Esophagus muscularis mucosa (tissue), 4 donors: Measurements from ENCODE around the gene DYNLT4. TPM values are rescaled to one million over a fixed set of nuclear protein-coding genes. Genes with fewer than 3 reads are reported as not detected.
"Not testable (repeated sequence)": the region's sequence is repeated elsewhere in the genome, so short reads cannot be mapped to it uniquely, and the experiment has no call there.

Source experiments
- DNase-seq: peaks from one replicate; pipeline ENCODE4 v3.0.0-alpha.2; 2017; ENCODE audit errors: extremely low spot score
- H3K27ac ChIP-seq, 4 donors: fragments of 200-600 bp; sonication (generic); replicated peaks in 1 of 4; 1 replicate in 3 of 4; 2 replicates in 1 of 4; pipeline ENCODE4 v1.5.1; 2016 to 2019; ENCODE audit warnings: mild to moderate bottlenecking in 1 of 4
- H3K27me3 ChIP-seq, 4 donors: fragments of 200-600 bp; sonication (generic); one replicate each; pipeline versions ENCODE4 v1.5.1 to v1.6.0; 2016 to 2019
- H3K36me3 ChIP-seq, 4 donors: fragments of 200-600 bp; sonication (generic); one replicate each; pipeline ENCODE4 v1.5.1; 2016 to 2019
- H3K4me1 ChIP-seq, 4 donors: fragments of 200-600 bp; sonication (generic); one replicate each; pipeline ENCODE4 v1.5.1; 2016 to 2019
- H3K4me3 ChIP-seq, 4 donors: fragments of 200-600 bp; sonication (generic); 1 replicate in 2 of 4; 2 replicates in 2 of 4; pipeline ENCODE4 v1.5.1; 2016 to 2019; ENCODE audit warnings: mild to moderate bottlenecking in 4 of 4, moderate library complexity in 1 of 4
- H3K9me3 ChIP-seq, 4 donors: fragments of 200-600 bp; sonication (generic); 1 replicate in 3 of 4; 2 replicates in 1 of 4; pipeline ENCODE4 v1.5.1; 2016 to 2019
- EP300 ChIP-seq: sonication (generic); formaldehyde crosslinking; IDR thresholded peaks from one replicate; pipeline ENCODE4 v1.6.1; 2017; ENCODE audit warnings: antibody characterized with exemption
- POLR2A ChIP-seq: fragments of 450-650 bp; IDR thresholded peaks from one replicate; pipeline ENCODE4 v1.6.1; 2017; ENCODE audit warnings: antibody characterized with exemption, moderate library complexity, mild to moderate bottlenecking, low read depth
- POLR2AphosphoS5 ChIP-seq, 2 donors: sonication (generic); formaldehyde crosslinking; IDR thresholded peaks; one replicate each; pipeline ENCODE4 v1.6.1; 2017; ENCODE audit warnings: antibody characterized with exemption in 2 of 2
- WGBS: methylation state at CpG from one replicate; pipeline ENCODE4 v1.1.5; 2018; 5-methylcytosine and 5-hydroxymethylcytosine counted together
- intact Hi-C: fragments of 100-400 bp; cut with DNase I; formaldehyde crosslinking; loops from one replicate; pipeline ENCODE4 v1.15.1; 2023
- total RNA-seq, 4 donors: library from RNA; depleted of rRNA; stranded (reverse); fragments of >200 nt; gene quantifications; one replicate each; pipeline versions ENCODE4 v1.1.0 to v1.2.1, GENCODE V29; 2016
- TF ChIP-seq, protein P1 (sequence below), 3 experiments: fragments of 200-600 bp in 2 of 3; fragments of 450-650 bp in 1 of 3; sonication (generic) in 2 of 3; IDR thresholded peaks; one replicate each; pipeline ENCODE4 v1.5.1; 2017 to 2019; ENCODE audit warnings: antibody characterized with exemption in 3 of 3, mild to moderate bottlenecking in 2 of 3, moderate library complexity in 1 of 3

DYNLT4 gene
- total RNA-seq, 4 donors from 2014 or later, result 0.83 TPM; not detected in 3

DNA sequence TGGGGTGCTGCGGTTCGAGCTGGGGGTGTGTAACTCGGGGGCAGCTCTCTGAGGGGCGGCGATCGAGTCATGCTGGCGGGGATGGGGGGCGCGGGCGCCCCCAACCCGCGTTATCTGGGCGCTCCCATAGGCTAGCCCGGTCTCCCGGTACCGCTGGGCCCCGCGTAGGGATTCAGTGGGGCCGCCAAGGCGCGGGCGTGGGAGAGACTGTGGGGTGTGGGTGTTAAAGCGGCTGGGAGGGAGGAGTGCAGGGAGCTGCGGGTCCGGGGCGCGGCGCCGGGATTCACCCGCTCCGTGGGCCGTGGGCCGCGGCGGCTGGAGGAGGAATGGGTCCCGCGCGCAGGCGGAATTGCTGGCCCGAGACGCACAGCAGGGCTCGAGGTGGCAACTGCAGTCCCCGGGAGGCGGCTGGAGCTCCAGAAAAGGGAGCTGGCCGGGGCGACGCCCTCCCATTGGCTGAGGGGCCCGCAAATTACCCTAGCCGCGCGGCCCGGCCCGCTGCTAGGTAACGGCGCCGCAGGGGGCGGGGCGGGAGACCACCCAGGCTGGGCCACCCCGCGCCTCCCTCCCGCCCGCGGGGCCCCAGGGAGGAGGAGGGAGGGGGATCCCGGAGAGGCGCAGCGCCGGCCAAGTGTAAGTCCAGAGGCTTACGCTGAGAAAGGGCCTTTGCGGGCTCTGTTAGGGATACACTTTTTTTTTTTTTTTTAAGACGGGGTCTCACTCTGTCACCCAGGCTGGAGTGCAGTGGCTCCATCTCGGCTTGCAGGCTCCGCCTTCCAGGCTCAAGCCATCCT lies 35.9 kb upstream of the DYNLT4 start, which contains the start of gene PTCH2:
Gene PTCH2, minus strand, starts transcription at position 392 of the 794 bp plus-strand sequence. Its CDS starts 321 bp downstream, at position 71.
- no peaks in the 10 kb centered on the region for H3K27me3 ChIP-seq
- peak within 1 kb of the TSS; percentile 58 to 76 (median 62) for H3K4me3 ChIP-seq
- H3K27ac ChIP-seq, result peak within 1 kb of the TSS; percentile 65 to 79 (median 76)
- H3K4me1 ChIP-seq, result peaks cover 9 to 23% (median 16%) of the 10 kb centered on the region in 4 donors
- 3% methylated on average over 31 of the region's 72 CpGs for WGBS
- intact Hi-C loops, result no loop called here
- TF ChIP-seq POLR2AphosphoS5 (IDR thresholded peaks at IDR 0.05) (peak; percentile 65 to 67), EP300 (no peak)
- TF ChIP-seq, protein P1, sequence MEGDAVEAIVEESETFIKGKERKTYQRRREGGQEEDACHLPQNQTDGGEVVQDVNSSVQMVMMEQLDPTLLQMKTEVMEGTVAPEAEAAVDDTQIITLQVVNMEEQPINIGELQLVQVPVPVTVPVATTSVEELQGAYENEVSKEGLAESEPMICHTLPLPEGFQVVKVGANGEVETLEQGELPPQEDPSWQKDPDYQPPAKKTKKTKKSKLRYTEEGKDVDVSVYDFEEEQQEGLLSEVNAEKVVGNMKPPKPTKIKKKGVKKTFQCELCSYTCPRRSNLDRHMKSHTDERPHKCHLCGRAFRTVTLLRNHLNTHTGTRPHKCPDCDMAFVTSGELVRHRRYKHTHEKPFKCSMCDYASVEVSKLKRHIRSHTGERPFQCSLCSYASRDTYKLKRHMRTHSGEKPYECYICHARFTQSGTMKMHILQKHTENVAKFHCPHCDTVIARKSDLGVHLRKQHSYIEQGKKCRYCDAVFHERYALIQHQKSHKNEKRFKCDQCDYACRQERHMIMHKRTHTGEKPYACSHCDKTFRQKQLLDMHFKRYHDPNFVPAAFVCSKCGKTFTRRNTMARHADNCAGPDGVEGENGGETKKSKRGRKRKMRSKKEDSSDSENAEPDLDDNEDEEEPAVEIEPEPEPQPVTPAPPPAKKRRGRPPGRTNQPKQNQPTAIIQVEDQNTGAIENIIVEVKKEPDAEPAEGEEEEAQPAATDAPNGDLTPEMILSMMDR (IDR thresholded peaks at IDR 0.05), result peak in 1 of 3 experiments; percentile 3
- no peak for DNase-seq
- no peaks in the 10 kb centered on the region for H3K36me3 ChIP-seq
- no peaks in the 10 kb centered on the region for H3K9me3 ChIP-seq

DNA sequence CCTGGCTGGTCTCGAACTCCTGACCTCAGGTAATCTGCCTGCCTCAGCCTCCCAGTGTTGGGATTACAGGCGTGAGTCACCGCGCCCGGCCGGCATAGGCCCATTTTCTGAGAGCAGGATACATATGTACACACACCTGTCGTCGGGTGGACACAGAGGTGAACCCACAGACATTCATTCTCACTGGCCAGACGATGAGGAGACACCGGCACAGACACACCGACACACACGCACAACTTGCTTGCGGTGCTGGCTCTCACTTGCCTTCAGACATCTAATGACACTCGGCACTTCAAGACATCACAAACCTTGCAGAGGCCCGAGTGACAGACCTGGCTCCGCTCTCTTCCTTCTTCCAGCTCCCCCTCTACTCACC lies 35.3 kb upstream of the DYNLT4 start:
- DNase-seq, result no peak
- Histone ChIP-seq H3K4me1 (peaks cover 9 to 23% (median 16%) of the 10 kb centered on the region in 4 donors), H3K36me3 (no peaks in the 10 kb centered on the region), H3K9me3 (no peaks in the 10 kb centered on the region), H3K27ac (peak overlapping the region; percentile 65 to 79 (median 76)), H3K27me3 (no peaks in the 10 kb centered on the region), H3K4me3 (peak overlapping the region; percentile 58 to 76 (median 62))
- WGBS, result 34% methylated on average over 13 of the region's 16 CpGs
- intact Hi-C loops, result no loop called here
- TF ChIP-seq POLR2AphosphoS5 (IDR thresholded peaks at IDR 0.05), result no peak
- TF ChIP-seq, protein P1 (IDR thresholded peaks at IDR 0.05), result no peak
- no peak for TF ChIP-seq EP300

DNA sequence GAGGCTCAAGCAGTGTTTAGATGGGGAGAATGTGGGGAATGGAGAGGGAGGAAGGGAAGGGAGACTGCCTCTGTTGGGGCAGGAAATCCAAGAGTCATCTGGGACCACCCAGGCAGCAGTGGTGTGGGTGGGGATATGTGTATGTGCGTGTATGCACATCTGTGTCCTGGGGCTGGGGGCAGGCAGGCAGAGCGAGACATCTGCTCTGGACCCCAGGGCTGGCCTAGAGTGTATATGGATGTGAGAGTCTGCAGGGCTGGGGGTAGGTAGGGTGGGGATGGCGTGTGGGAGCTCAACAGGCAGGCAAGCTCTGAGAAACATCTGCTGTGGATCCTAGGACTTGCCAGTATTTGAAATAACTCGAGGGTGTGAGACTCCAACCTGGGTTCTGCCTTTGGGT lies 32.4 kb upstream of the DYNLT4 start:
- H3K4me3 ChIP-seq, result no peak overlapping the region
- intact Hi-C loops, result loop anchor here (5.0 to 10.0 kb wide), 4 partner anchors 42 to 465 kb away; partner anchors contain the start of gene EIF2B3
- no peak overlapping the region for H3K27ac ChIP-seq
- 59% methylated on average over 4 of the region's 4 CpGs for WGBS
- TF ChIP-seq POLR2AphosphoS5 (IDR thresholded peaks at IDR 0.05), result no peak
- no peak for TF ChIP-seq EP300
- TF ChIP-seq POLR2A, result no peak
- TF ChIP-seq, protein P1 (IDR thresholded peaks at IDR 0.05), result no peak
- H3K4me1 ChIP-seq, result peaks cover 9 to 31% (median 24%) of the 10 kb centered on the region in 4 donors
- no peaks in the 10 kb centered on the region for H3K36me3 ChIP-seq
- H3K9me3 ChIP-seq, result no peaks in the 10 kb centered on the region
- H3K27me3 ChIP-seq, result no peaks in the 10 kb centered on the region
- DNase-seq, result no peak

DNA sequence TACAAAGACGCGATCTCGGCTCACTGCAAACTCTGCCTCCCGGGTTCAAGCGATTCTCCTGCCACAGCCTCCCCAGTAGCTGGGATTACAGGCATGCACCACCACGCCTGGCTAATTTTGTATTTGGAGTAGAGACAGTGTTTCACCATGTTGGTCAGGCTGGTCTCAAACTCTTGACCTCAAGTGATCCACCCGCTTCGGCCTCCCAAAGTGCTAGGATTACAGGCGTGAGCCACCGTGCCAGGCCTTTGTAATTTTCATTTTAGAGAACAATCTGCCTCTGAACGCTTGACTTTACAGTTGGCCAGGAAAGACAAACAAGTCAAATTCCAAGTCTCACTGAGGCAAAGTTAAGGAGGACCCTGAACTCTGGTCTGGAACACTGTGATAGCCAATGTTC lies 31.1 kb upstream of the DYNLT4 start:
- not testable (repeated sequence) for H3K9me3 ChIP-seq, H3K27ac ChIP-seq, H3K4me3 ChIP-seq, H3K27me3 ChIP-seq, DNase-seq, H3K36me3 ChIP-seq
- intact Hi-C loops, result loop anchor here (5.0 to 10.0 kb wide), 4 partner anchors 41 to 467 kb away; partner anchors contain the start of gene EIF2B3
- H3K4me1 ChIP-seq, result peaks cover 6 to 25% (median 19%) of the 10 kb centered on the region in 4 donors
- WGBS, result 90% methylated on average over 11 of the region's 11 CpGs

DNA sequence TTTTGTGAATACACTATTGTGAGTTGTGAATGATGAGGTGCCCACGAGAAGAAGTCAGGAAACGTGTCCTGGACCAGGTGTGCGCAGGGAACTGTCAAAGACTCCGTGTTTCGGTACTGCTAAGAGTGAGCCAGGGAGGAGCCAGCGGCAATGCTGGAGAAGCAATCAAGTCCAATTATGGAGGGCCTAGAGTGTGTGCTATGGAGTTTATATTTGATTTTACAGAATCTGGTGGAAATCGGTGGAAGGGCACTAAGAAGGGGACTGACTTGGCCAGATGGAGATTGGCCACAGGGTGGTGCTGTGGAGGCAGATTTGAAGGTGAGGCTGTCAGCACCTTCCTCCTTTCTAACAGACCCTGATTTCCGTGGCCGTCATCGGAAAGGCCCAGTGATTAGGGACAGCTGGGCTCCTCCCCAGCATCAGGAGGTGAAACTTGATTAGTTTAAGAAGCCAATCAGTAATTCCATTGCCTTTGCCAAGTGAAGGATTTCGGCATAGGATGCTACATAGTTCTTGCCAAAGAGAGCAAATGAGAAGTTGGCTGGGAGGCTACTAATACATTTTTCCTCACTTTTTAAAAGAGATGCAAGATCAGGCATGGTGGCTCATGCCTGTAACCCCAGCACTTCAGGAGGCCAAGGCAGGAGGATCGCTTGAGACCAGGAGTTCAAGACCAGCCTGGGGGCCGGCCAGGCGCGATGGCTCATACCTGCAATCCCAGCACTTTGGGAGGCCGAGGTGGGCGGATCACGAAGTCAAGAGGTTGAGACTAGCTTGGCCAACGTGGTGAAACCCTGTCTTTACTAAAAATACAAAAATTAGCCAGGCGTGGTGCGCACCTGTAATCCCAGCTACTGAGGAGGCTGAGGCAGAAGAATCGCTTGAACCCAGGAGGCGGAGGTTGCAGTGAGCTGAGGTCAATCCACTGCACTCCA lies 28.9 kb upstream of the DYNLT4 start:
- Histone ChIP-seq H3K4me3 (peak overlapping the region in 1 of 4 donors; percentile 8), H3K27ac (peak overlapping the region in 1 of 4 donors; percentile 5), H3K27me3 (no peaks in the 10 kb centered on the region), H3K9me3 (no peaks in the 10 kb centered on the region), H3K36me3 (no peaks in the 10 kb centered on the region), H3K4me1 (peaks cover 0 to 8% (median 8%) of the 10 kb centered on the region in 4 donors)
- TF ChIP-seq POLR2AphosphoS5 (IDR thresholded peaks at IDR 0.05), result peak; percentile 13 to 67
- TF ChIP-seq EP300, result no peak
- TF ChIP-seq POLR2A, result no peak
- TF ChIP-seq, protein P1 (IDR thresholded peaks at IDR 0.05), result peak; percentile 75 to 89 (median 81)
- WGBS, result 69% methylated on average over 22 of the region's 23 CpGs
- intact Hi-C loops, result loop anchor here (5.0 to 10.0 kb wide), 4 partner anchors 39 to 469 kb away; partner anchors contain the start of gene EIF2B3
- DNase-seq, result no peak
